SHP77 (cell line): ENCODE results near the gene RAMP2.

Experiments
- DNase-seq, 2 experiments: peaks; one replicate each; lab custom pipeline; 2025; lab: John Stamatoyannopoulos, UW

Gene RAMP2

GRCh38 chr17:42795061-42795460 lies 34.0 kb downstream of the RAMP2 start:
- DNase-seq = no peak

- no peak for DNase-seq
Observed at GRCh38 chr17:42795465-42795864, 34.4 kb downstream of the RAMP2 start.

GRCh38 chr17:42796066-42796758 lies 35.2 kb downstream of the RAMP2 start:
- no peak for DNase-seq

GRCh38 chr17:42797067-42798007 lies 36.3 kb downstream of the RAMP2 start:
- no peak for DNase-seq

- no peak for DNase-seq
Observed at GRCh38 chr17:42798011-42798382, 37.0 kb downstream of the RAMP2 start.

GRCh38 chr17:42798383-42799380 lies 37.7 kb downstream of the RAMP2 start, which contains the start of the genes CNTD1 and COA3:
TSS of gene CNTD1 (plus strand) at chr17:42798861. CDS start at chr17:42799068, 207 bp downstream.
TSS of gene COA3 (minus strand) at chr17:42798704. CDS start at chr17:42798681, 23 bp downstream.
- peak; percentile 88 to 89 for DNase-seq

GRCh38 chr17:42803074-42803883 lies 42.3 kb downstream of the RAMP2 start:
- DNase-seq = peak in 1 of 2 experiments; percentile 4

- DNase-seq = peak; percentile 31 to 43
Observed at GRCh38 chr17:42804918-42805367, 43.9 kb downstream of the RAMP2 start.

GRCh38 chr17:42806249-42806648 lies 45.2 kb downstream of the RAMP2 start:
- no peak for DNase-seq

GRCh38 chr17:42809250-42809649 lies 48.2 kb downstream of the RAMP2 start:
- no peak for DNase-seq
